Measurements from ENCODE around the gene TMEM116.

TMEM116 gene

DNA sequence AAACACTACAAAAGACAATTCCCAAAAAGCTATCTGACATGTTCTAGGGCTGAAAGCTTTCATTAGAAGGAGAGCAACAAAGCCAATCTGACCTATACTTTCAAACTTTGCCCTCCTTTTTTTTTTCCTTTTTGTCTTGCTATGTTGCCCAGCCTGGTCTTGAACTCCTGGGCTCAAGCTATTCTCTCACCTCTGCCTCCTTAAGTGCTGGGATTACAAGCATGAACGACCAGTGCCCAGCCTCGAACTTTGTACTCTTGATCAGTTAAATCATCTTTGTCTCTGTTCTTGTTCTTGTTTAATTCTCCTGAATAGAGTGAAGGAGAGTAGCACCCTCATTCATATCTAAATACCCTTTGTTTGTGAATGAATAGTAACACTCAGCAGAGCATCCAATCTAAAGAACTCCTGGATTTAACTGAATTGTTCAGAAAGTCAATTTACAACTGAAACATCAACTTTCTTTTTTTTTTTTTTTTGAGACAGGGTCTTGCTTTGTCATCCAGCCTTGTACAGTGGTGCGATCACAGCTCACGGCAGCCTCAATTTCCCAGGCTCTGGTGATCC is 22.3 kb upstream of the TMEM116 start:
- POLR2A ChIA-PET, result no interaction called here

GRCh38 chr12:112032292-112032691 is 19.3 kb upstream of the TMEM116 start:
- CTCF ChIA-PET, result no interaction called here
- TF ChIP-seq NFRKB (IDR thresholded peaks at IDR 0.05) (no peak), ZNF384 (IDR thresholded peaks at IDR 0.05) (no peak), SP1 (IDR thresholded peaks at IDR 0.05) (no peak), FOXK2 (IDR thresholded peaks at IDR 0.05) (no peak), TARDBP (IDR thresholded peaks at IDR 0.05) (no peak), LEF1 (IDR thresholded peaks at IDR 0.05; ENCODE audit: borderline replicate concordance) (no peak), ARNT (IDR thresholded peaks at IDR 0.05) (no peak), SUZ12 (IDR thresholded peaks at IDR 0.05) (no peak), HDGF (IDR thresholded peaks at IDR 0.05; ENCODE audit: borderline replicate concordance) (no peak), CTBP1 (IDR thresholded peaks at IDR 0.05; ENCODE audit: borderline replicate concordance) (no peak), L3MBTL2 (conservative IDR thresholded peaks at IDR 0.05) (no peak), FOXA1 (IDR thresholded peaks at IDR 0.05) (no peak)
- TF ChIP-seq, protein P1, sequence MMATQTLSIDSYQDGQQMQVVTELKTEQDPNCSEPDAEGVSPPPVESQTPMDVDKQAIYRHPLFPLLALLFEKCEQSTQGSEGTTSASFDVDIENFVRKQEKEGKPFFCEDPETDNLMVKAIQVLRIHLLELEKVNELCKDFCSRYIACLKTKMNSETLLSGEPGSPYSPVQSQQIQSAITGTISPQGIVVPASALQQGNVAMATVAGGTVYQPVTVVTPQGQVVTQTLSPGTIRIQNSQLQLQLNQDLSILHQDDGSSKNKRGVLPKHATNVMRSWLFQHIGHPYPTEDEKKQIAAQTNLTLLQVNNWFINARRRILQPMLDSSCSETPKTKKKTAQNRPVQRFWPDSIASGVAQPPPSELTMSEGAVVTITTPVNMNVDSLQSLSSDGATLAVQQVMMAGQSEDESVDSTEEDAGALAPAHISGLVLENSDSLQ (IDR thresholded peaks at IDR 0.05), result no peak
- DNase-seq (ENCODE audit: extremely low spot score), result no peak
- POLR2A ChIA-PET, result interaction anchor here (1.1 kb wide), 1 partner anchor 11 kb away, joined by 3 read pairs; no protein-coding TSS in a partner anchor

More for the DNA sequence above, 22.3 kb upstream of the TMEM116 start:
- no peak for DNase-seq (ENCODE audit: extremely low spot score)
- CTCF ChIA-PET, result no interaction called here
- TF ChIP-seq ARNT (IDR thresholded peaks at IDR 0.05) (no peak), TARDBP (IDR thresholded peaks at IDR 0.05) (no peak), FOXM1 (IDR thresholded peaks at IDR 0.05; ENCODE audit: borderline replicate concordance) (no peak), CTBP1 (IDR thresholded peaks at IDR 0.05; ENCODE audit: borderline replicate concordance) (no peak), HDGF (IDR thresholded peaks at IDR 0.05; ENCODE audit: borderline replicate concordance) (no peak), LEF1 (IDR thresholded peaks at IDR 0.05; ENCODE audit: borderline replicate concordance) (no peak), NFRKB (IDR thresholded peaks at IDR 0.05) (no peak), SP1 (IDR thresholded peaks at IDR 0.05) (no peak), FOXA1 (IDR thresholded peaks at IDR 0.05) (no peak)

DNA sequence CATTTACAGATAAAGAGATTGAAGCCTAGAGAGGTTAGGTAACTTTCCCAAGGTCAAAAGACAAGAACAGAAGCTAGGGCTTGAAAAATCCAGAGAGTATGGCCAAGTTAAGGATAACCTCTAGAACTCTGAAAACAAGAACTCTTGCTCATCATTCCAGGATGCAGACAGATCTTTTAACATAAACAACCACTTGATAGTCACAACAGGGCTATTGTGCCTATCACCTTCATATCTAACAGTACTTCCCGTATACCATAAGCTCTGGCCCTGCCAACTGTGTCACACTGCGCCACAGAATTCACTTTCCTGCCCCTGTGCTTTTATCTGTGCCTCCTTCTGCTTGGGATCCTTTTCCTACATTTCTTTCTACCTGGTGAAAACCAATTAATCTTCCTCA is 18.5 kb upstream of the TMEM116 start:
- DNase-seq (ENCODE audit: extremely low spot score), result no peak
- CTCF ChIA-PET, result no interaction called here
- POLR2A ChIA-PET, result no interaction called here
- no peak for TF ChIP-seq HDGF (IDR thresholded peaks at IDR 0.05; ENCODE audit: borderline replicate concordance)
- no peak for TF ChIP-seq TARDBP (IDR thresholded peaks at IDR 0.05)
- no peak for TF ChIP-seq FOXK2 (IDR thresholded peaks at IDR 0.05)
- TF ChIP-seq ZNF384 (IDR thresholded peaks at IDR 0.05), result no peak
- no peak for TF ChIP-seq SUZ12 (IDR thresholded peaks at IDR 0.05)
- TF ChIP-seq, protein P1 (IDR thresholded peaks at IDR 0.05), result no peak
- no peak for TF ChIP-seq FOXM1 (IDR thresholded peaks at IDR 0.05; ENCODE audit: borderline replicate concordance)
- no peak for TF ChIP-seq LEF1 (IDR thresholded peaks at IDR 0.05; ENCODE audit: borderline replicate concordance)
- TF ChIP-seq ELF4 (IDR thresholded peaks at IDR 0.05), result no peak
- TF ChIP-seq NFRKB (IDR thresholded peaks at IDR 0.05), result no peak
- TF ChIP-seq CTBP1 (IDR thresholded peaks at IDR 0.05; ENCODE audit: borderline replicate concordance), result no peak
- TF ChIP-seq L3MBTL2 (conservative IDR thresholded peaks at IDR 0.05), result no peak
- no peak for TF ChIP-seq BHLHE40 (IDR thresholded peaks at IDR 0.05; ENCODE audit: borderline replicate concordance)
- TF ChIP-seq SP1 (IDR thresholded peaks at IDR 0.05), result no peak
- TF ChIP-seq ARNT (IDR thresholded peaks at IDR 0.05), result no peak
- no peak for TF ChIP-seq FOXA1 (IDR thresholded peaks at IDR 0.05)

DNA sequence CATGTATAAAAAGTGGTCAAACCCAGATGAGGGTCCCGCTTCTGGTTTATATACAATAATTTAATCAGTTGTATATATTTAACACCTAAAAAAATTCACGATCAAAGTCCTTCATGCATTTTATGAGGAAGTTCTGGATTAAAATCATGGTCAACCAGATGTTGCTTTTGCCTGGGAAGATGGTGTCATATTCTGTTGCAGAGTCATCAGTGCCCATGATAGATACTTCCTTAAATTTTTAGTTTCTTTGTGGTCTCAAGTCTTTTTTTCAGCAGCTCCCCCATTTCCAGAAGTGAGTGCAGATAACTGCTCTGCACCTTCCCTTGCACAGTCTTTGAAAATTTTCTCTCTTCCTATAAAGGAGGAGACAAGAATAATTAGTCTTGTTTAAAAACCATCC is 16.3 kb upstream of the TMEM116 start:
- DNase-seq (ENCODE audit: extremely low spot score), result no peak
- ChIA-PET CTCF (no interaction called here), POLR2A (no interaction called here)
- TF ChIP-seq, protein P1 (IDR thresholded peaks at IDR 0.05), result no peak
- no peak for TF ChIP-seq FOXK2 (IDR thresholded peaks at IDR 0.05)
- TF ChIP-seq BHLHE40 (IDR thresholded peaks at IDR 0.05; ENCODE audit: borderline replicate concordance), result no peak
- TF ChIP-seq CTBP1 (IDR thresholded peaks at IDR 0.05; ENCODE audit: borderline replicate concordance), result no peak
- no peak for TF ChIP-seq LEF1 (IDR thresholded peaks at IDR 0.05; ENCODE audit: borderline replicate concordance)
- no peak for TF ChIP-seq HDGF (IDR thresholded peaks at IDR 0.05; ENCODE audit: borderline replicate concordance)
- TF ChIP-seq SP1 (IDR thresholded peaks at IDR 0.05), result no peak
- no peak for TF ChIP-seq NFRKB (IDR thresholded peaks at IDR 0.05)
- TF ChIP-seq FOXA1 (IDR thresholded peaks at IDR 0.05), result no peak
- TF ChIP-seq ARNT (IDR thresholded peaks at IDR 0.05), result no peak
- no peak for TF ChIP-seq TARDBP (IDR thresholded peaks at IDR 0.05)
- no peak for TF ChIP-seq L3MBTL2 (conservative IDR thresholded peaks at IDR 0.05)

- POLR2A ChIA-PET, result interaction anchor here (1.6 kb wide), 1 partner anchor 12 kb away, joined by 11 read pairs; the partner anchor contains the start of genes ERP29 and TMEM116
- no peak for TF ChIP-seq FOXK2 (IDR thresholded peaks at IDR 0.05)
- TF ChIP-seq HDGF (IDR thresholded peaks at IDR 0.05; ENCODE audit: borderline replicate concordance), result no peak
- no peak for TF ChIP-seq FOXM1 (IDR thresholded peaks at IDR 0.05; ENCODE audit: borderline replicate concordance)
- no peak for TF ChIP-seq ELF4 (IDR thresholded peaks at IDR 0.05)
- no peak for TF ChIP-seq LEF1 (IDR thresholded peaks at IDR 0.05; ENCODE audit: borderline replicate concordance)
- no peak for TF ChIP-seq SUZ12 (IDR thresholded peaks at IDR 0.05)
- TF ChIP-seq ARNT (IDR thresholded peaks at IDR 0.05), result no peak
- no peak for TF ChIP-seq SP1 (IDR thresholded peaks at IDR 0.05)
- TF ChIP-seq FOXA1 (IDR thresholded peaks at IDR 0.05), result no peak
- TF ChIP-seq CTBP1 (IDR thresholded peaks at IDR 0.05; ENCODE audit: borderline replicate concordance), result no peak
- no peak for TF ChIP-seq ZNF384 (IDR thresholded peaks at IDR 0.05)
- no peak for TF ChIP-seq NFRKB (IDR thresholded peaks at IDR 0.05)
- TF ChIP-seq, protein P1 (IDR thresholded peaks at IDR 0.05), result no peak
- TF ChIP-seq L3MBTL2 (conservative IDR thresholded peaks at IDR 0.05), result no peak
- no peak for TF ChIP-seq BHLHE40 (IDR thresholded peaks at IDR 0.05; ENCODE audit: borderline replicate concordance)
- TF ChIP-seq TARDBP (IDR thresholded peaks at IDR 0.05), result no peak
- no peak for DNase-seq (ENCODE audit: extremely low spot score)
- CTCF ChIA-PET, result no interaction called here
These were observed 12.9 kb upstream of the TMEM116 start for GRCh38 chr12:112025808-112026375.
